ENCODE data around the gene PPP1CB. TPM values are rescaled to one million over a fixed set of nuclear protein-coding genes. Genes with fewer than 3 reads are reported as not detected.

PPP1CB gene
- total RNA-seq, 1 experiment from 2014 or later = 180 TPM

GRCh38 chr2:28754321-28754720 is 2.7 kb downstream of the PPP1CB start:
- DNase-seq (ENCODE audit: low read depth, low spot score) = no peak
- TF ChIP-seq, protein P1, sequence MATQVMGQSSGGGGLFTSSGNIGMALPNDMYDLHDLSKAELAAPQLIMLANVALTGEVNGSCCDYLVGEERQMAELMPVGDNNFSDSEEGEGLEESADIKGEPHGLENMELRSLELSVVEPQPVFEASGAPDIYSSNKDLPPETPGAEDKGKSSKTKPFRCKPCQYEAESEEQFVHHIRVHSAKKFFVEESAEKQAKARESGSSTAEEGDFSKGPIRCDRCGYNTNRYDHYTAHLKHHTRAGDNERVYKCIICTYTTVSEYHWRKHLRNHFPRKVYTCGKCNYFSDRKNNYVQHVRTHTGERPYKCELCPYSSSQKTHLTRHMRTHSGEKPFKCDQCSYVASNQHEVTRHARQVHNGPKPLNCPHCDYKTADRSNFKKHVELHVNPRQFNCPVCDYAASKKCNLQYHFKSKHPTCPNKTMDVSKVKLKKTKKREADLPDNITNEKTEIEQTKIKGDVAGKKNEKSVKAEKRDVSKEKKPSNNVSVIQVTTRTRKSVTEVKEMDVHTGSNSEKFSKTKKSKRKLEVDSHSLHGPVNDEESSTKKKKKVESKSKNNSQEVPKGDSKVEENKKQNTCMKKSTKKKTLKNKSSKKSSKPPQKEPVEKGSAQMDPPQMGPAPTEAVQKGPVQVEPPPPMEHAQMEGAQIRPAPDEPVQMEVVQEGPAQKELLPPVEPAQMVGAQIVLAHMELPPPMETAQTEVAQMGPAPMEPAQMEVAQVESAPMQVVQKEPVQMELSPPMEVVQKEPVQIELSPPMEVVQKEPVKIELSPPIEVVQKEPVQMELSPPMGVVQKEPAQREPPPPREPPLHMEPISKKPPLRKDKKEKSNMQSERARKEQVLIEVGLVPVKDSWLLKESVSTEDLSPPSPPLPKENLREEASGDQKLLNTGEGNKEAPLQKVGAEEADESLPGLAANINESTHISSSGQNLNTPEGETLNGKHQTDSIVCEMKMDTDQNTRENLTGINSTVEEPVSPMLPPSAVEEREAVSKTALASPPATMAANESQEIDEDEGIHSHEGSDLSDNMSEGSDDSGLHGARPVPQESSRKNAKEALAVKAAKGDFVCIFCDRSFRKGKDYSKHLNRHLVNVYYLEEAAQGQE (IDR thresholded peaks at IDR 0.05; ENCODE audit: insufficient read depth in 1 of 2, low read depth in 2 of 2, low read length in 1 of 2) = no peak
- TF ChIP-seq TCF7L2 (IDR thresholded peaks at IDR 0.05; ENCODE audit: low read depth, low read length) (no peak), POLR2AphosphoS5 (IDR thresholded peaks at IDR 0.05; ENCODE audit: low read depth, low read length) (no peak), SIN3A (IDR thresholded peaks at IDR 0.05; ENCODE audit: borderline replicate concordance, insufficient read depth, low read depth, low read length) (no peak)
- TF ChIP-seq, protein P2, sequence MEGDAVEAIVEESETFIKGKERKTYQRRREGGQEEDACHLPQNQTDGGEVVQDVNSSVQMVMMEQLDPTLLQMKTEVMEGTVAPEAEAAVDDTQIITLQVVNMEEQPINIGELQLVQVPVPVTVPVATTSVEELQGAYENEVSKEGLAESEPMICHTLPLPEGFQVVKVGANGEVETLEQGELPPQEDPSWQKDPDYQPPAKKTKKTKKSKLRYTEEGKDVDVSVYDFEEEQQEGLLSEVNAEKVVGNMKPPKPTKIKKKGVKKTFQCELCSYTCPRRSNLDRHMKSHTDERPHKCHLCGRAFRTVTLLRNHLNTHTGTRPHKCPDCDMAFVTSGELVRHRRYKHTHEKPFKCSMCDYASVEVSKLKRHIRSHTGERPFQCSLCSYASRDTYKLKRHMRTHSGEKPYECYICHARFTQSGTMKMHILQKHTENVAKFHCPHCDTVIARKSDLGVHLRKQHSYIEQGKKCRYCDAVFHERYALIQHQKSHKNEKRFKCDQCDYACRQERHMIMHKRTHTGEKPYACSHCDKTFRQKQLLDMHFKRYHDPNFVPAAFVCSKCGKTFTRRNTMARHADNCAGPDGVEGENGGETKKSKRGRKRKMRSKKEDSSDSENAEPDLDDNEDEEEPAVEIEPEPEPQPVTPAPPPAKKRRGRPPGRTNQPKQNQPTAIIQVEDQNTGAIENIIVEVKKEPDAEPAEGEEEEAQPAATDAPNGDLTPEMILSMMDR (IDR thresholded peaks at IDR 0.05) = no peak
- intact Hi-C loops (cut with micrococcal nuclease; ENCODE audit: unreplicated experiment) = no loop called here
- H3K27ac ChIP-seq (ENCODE audit: low read length) = no peak overlapping the region; the same call in 1 of the 2 replicates
- ATAC-seq = no peak
- H3K4me3 ChIP-seq (ENCODE audit: low read depth in 2 of 2, low read length in 2 of 2) = peak overlapping the region; percentile 90 to 98; a peak in 3 of 4 replicates
- no TSS peak for BruUV-seq (replicated peaks)
- peaks cover 6% of the 10 kb centered on the region; the same call in 1 of the 2 replicates for H3K36me3 ChIP-seq (ENCODE audit: control insufficient read depth, insufficient read depth, low read length)
- POLR2A ChIA-PET = interaction anchor here (0.7 to 0.9 kb wide), 2 partner anchors 39 to 887 kb away, joined by 3 to 5 read pairs; no protein-coding TSS in a partner anchor
- CTCF ChIA-PET = interaction anchor here (1.0 kb wide), 1 partner anchor 160 kb away, joined by 3 read pairs; no protein-coding TSS in a partner anchor
- in situ Hi-C loops (cut with HindIII; ENCODE audit: low pct_unique_long_range_greater_than_20kb, low sequenced_read_pairs) = no loop called here
- H3K9me3 ChIP-seq (ENCODE audit: control insufficient read depth, insufficient read depth, low read depth, low read length) = no peaks in the 10 kb centered on the region
- H3K4me1 ChIP-seq (ENCODE audit: control insufficient read depth, insufficient read depth, low read length) = peaks cover 41% of the 10 kb centered on the region
- H3K27me3 ChIP-seq (ENCODE audit: control insufficient read depth, insufficient read depth, low read length) = no peaks in the 10 kb centered on the region

DNA sequence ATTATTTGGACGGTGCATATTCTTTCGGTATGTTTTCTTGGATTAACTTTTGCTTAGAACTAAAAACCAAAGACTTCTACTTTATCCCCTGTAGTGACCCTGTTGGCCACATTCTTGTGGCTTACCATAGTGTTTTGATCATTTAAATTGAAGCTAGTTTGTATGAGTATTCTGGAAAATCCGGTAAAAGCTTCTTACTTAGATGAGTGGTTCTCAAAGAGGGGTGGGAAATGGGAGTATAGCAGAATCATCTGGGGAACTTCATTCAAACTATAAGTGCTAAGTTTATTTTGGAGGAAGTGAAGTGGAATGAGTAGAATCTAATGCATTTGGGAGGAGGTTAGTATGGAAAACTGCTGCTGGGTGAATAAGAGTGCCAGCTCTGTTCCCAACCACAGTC is 3.8 kb downstream of the PPP1CB start:
- Histone ChIP-seq H3K36me3 (ENCODE audit: control insufficient read depth, insufficient read depth, low read length) (peaks cover 6% of the 10 kb centered on the region; the same call in 1 of the 2 replicates), H3K27ac (ENCODE audit: low read length) (no peak overlapping the region), H3K4me3 (ENCODE audit: low read depth in 2 of 2, low read length in 2 of 2) (no peak overlapping the region), H3K9me3 (ENCODE audit: control insufficient read depth, insufficient read depth, low read depth, low read length) (no peaks in the 10 kb centered on the region), H3K27me3 (ENCODE audit: control insufficient read depth, insufficient read depth, low read length) (no peaks in the 10 kb centered on the region), H3K4me1 (ENCODE audit: control insufficient read depth, insufficient read depth, low read length) (peaks cover 39% of the 10 kb centered on the region)
- TF ChIP-seq TCF7L2 (IDR thresholded peaks at IDR 0.05; ENCODE audit: low read depth, low read length) = no peak
- TF ChIP-seq SIN3A (IDR thresholded peaks at IDR 0.05; ENCODE audit: borderline replicate concordance, insufficient read depth, low read depth, low read length) = no peak
- no peak for TF ChIP-seq POLR2AphosphoS5 (IDR thresholded peaks at IDR 0.05; ENCODE audit: low read depth, low read length)
- ATAC-seq (no peak), DNase-seq (ENCODE audit: low read depth, low spot score) (no peak)
- ChIA-PET CTCF (interaction anchor here (0.5 to 1.0 kb wide), 3 partner anchors 19 to 189 kb away, joined by 3 to 5 read pairs (median 4); no protein-coding TSS in a partner anchor), POLR2A (no interaction called here)
- intact Hi-C loops (cut with micrococcal nuclease; ENCODE audit: unreplicated experiment) (no loop called here), in situ Hi-C loops (cut with HindIII; ENCODE audit: low pct_unique_long_range_greater_than_20kb, low sequenced_read_pairs) (no loop called here)
- no TSS peak for BruUV-seq (replicated peaks)

DNA sequence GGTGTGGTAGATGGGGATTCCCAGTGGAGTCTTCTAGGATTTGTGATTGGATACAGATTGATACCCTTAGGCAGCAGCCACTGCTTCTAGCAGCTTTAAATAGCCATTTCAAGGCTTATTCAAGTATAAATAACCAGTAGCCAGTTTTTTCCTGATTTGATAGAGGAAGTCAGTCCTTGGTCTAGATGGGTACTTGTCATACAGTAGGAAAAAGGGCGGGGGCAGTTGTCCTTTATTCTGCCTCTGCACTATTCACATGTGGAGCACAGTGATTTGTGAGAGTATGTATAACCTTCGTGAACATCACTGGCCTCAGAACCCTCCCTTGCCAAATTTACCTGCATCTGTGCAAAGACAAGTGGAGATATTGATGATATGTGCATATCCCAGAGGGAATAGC is 6.8 kb downstream of the PPP1CB start:
- Histone ChIP-seq H3K4me3 (ENCODE audit: low read depth in 2 of 2, low read length in 2 of 2) (no peak overlapping the region), H3K27me3 (ENCODE audit: control insufficient read depth, insufficient read depth, low read length) (no peaks in the 10 kb centered on the region), H3K36me3 (ENCODE audit: control insufficient read depth, insufficient read depth, low read length) (no peaks in the 10 kb centered on the region), H3K9me3 (ENCODE audit: control insufficient read depth, insufficient read depth, low read depth, low read length) (no peaks in the 10 kb centered on the region), H3K27ac (ENCODE audit: low read length) (no peak overlapping the region), H3K4me1 (ENCODE audit: control insufficient read depth, insufficient read depth, low read length) (peaks cover 34% of the 10 kb centered on the region)
- intact Hi-C loops (cut with micrococcal nuclease; ENCODE audit: unreplicated experiment) = no loop called here
- ChIA-PET POLR2A (no interaction called here), CTCF (no interaction called here)
- DNase-seq (ENCODE audit: low read depth, low spot score) (no peak), ATAC-seq (no peak)
- in situ Hi-C loops (cut with HindIII; ENCODE audit: low pct_unique_long_range_greater_than_20kb, low sequenced_read_pairs) = no loop called here
- no TSS peak for BruUV-seq (replicated peaks)
- TF ChIP-seq POLR2AphosphoS5 (IDR thresholded peaks at IDR 0.05; ENCODE audit: low read depth, low read length) = no peak
- TF ChIP-seq SIN3A (IDR thresholded peaks at IDR 0.05; ENCODE audit: borderline replicate concordance, insufficient read depth, low read depth, low read length) = no peak
- TF ChIP-seq, protein P2 (IDR thresholded peaks at IDR 0.05) = no peak
- TF ChIP-seq TCF7L2 (IDR thresholded peaks at IDR 0.05; ENCODE audit: low read depth, low read length) = no peak
- TF ChIP-seq, protein P1 (IDR thresholded peaks at IDR 0.05; ENCODE audit: insufficient read depth in 1 of 2, low read depth in 2 of 2, low read length in 1 of 2) = no peak
